ENCODE measurements around the gene RASSF8.

The RASSF8 gene

DNA sequence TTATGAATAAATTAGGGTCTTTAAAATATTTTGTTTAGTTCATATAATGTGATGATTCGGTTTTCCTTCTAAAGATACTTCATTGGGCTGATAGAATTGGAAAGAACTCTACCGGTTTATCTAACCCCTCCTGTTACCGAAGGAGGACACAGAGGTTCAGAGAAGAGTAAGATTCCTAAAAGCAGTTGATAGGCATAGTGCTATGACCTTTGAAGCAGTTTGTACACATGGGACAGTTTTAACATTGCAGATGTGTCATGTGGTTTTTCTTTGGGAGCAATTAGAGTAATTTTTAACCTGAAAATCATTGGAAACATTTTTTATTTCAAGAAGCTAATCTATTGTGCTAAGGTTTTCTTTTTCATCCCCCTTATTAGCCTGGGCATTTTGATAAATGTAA lies 103.5 kb downstream of the RASSF8 start:
- no peak for DNase-seq (ENCODE audit: low spot score)
- in situ Hi-C loops (cut with MboI; ENCODE audit: low pct_unique_long_range_greater_than_20kb, low sequenced_read_pairs, unreplicated experiment) = no loop called here
- no peak for TF ChIP-seq CTCF (IDR thresholded peaks at IDR 0.05; ENCODE audit: extremely low read depth, insufficient read depth, missing control alignments)

DNA sequence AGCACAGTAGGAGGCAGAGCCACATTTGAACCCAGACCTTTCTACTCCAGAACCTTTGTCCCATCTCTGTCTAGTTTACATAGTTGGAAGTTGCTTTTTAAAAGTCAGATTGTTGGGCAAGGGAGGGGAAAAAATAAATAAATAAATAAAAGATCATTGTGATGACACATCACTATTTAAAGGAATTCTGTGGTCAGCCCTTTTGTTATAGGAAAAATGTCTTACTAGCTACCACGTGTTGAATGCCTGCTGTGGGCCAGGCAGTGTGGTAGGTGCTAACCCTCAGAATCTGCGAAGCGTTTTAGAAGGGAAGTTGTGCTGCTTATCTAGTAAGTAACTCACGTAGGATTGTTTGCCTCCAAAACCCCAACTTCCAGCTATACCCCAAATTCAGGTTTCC lies 104.1 kb downstream of the RASSF8 start:
- no peak for TF ChIP-seq CTCF (IDR thresholded peaks at IDR 0.05; ENCODE audit: extremely low read depth, insufficient read depth, missing control alignments)
- no peak for DNase-seq (ENCODE audit: low spot score)
- in situ Hi-C loops (cut with MboI; ENCODE audit: low pct_unique_long_range_greater_than_20kb, low sequenced_read_pairs, unreplicated experiment) = no loop called here

DNA sequence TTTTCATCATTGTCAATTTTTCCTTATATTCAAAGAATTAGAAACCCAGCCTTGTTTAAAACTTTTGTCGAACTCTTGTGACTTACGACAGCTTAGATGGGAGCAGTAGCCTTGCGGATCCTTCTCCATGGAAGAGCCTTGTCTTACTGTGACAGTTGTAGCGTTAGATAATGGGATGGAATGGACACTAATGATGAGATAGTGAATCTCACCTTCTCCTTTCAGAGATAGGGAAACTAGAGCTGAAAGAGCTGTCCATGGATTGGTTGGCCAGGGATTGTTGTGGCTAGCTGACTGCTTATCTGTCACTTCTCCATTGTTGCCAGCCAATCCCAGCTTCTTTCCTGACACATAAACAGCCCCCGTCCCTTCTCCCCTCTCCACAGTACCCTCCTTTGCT lies 107.0 kb downstream of the RASSF8 start:
- in situ Hi-C loops (cut with MboI; ENCODE audit: low pct_unique_long_range_greater_than_20kb, low sequenced_read_pairs, unreplicated experiment) = no loop called here
- no peak for TF ChIP-seq CTCF (IDR thresholded peaks at IDR 0.05; ENCODE audit: extremely low read depth, insufficient read depth, missing control alignments)
- DNase-seq (ENCODE audit: low spot score) = no peak

DNA sequence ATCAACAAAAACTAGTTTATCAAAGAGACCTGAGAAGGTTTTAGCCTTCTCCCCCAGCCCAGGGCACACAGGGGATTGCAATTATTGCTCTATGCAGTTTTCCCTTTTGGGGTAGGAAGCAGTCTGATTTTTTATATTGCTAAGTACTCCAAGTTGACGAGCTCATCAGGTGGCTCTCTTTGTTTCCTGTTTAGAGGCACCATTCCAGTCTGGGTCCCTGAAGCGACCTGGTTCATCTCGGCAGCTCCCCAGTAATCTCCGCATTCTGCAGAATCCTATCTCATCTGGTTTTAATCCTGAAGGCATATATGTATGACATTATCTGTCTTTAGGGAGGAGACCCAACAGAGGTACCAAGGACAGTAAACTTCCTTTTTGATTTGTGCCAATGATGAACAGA lies 110.0 kb downstream of the RASSF8 start:
- no peak for TF ChIP-seq CTCF (IDR thresholded peaks at IDR 0.05; ENCODE audit: extremely low read depth, insufficient read depth, missing control alignments)
- no peak for DNase-seq (ENCODE audit: low spot score)
- in situ Hi-C loops (cut with MboI; ENCODE audit: low pct_unique_long_range_greater_than_20kb, low sequenced_read_pairs, unreplicated experiment) = no loop called here

GRCh38 chr12:26069796-26070195 lies 111.3 kb downstream of the RASSF8 start:
- in situ Hi-C loops (cut with MboI; ENCODE audit: low pct_unique_long_range_greater_than_20kb, low sequenced_read_pairs, unreplicated experiment) = no loop called here
- no peak for TF ChIP-seq CTCF (IDR thresholded peaks at IDR 0.05; ENCODE audit: extremely low read depth, insufficient read depth, missing control alignments)
- no peak for DNase-seq (ENCODE audit: low spot score)

- no peak for TF ChIP-seq CTCF (IDR thresholded peaks at IDR 0.05; ENCODE audit: extremely low read depth, insufficient read depth, missing control alignments)
- in situ Hi-C loops (cut with MboI; ENCODE audit: low pct_unique_long_range_greater_than_20kb, low sequenced_read_pairs, unreplicated experiment) = no loop called here
- DNase-seq (ENCODE audit: low spot score) = no peak
These were observed 119.6 kb downstream of the RASSF8 start for GRCh38 chr12:26077915-26078702.

Data from GM13977 (cell line).